Measurements from ENCODE around the gene DYRK1A. TPM values are rescaled to one million over a fixed set of nuclear protein-coding genes. Genes with fewer than 3 reads are reported as not detected.

Gene DYRK1A
- total RNA-seq, 1 donor from 2014 or later = 34.4 TPM

GRCh38 chr21:37356706-37357105 lies 9.9 kb upstream of the DYRK1A start:
- no peaks in the 10 kb centered on the region for H3K4me1 ChIP-seq
- no peaks in the 10 kb centered on the region for H3K9me3 ChIP-seq
- no peak for DNase-seq (ENCODE audit: low spot score in 2 of 2)
- TF ChIP-seq CTCF (IDR thresholded peaks at IDR 0.05) = no peak
- no peaks in the 10 kb centered on the region for H3K27me3 ChIP-seq
- no peak overlapping the region for H3K4me3 ChIP-seq
- intact Hi-C loops (cut with DNase I) = no loop called here
- H3K36me3 ChIP-seq = no peaks in the 10 kb centered on the region
- H3K27ac ChIP-seq = no peak overlapping the region

GRCh38 chr21:37357691-37358090 lies 8.9 kb upstream of the DYRK1A start:
- Histone ChIP-seq H3K9me3 (no peaks in the 10 kb centered on the region), H3K36me3 (no peaks in the 10 kb centered on the region), H3K4me1 (no peaks in the 10 kb centered on the region), H3K27me3 (no peaks in the 10 kb centered on the region), H3K4me3 (no peak overlapping the region), H3K27ac (no peak overlapping the region)
- DNase-seq (ENCODE audit: low spot score in 2 of 2) = no peak
- no peak for TF ChIP-seq CTCF (IDR thresholded peaks at IDR 0.05)
- intact Hi-C loops (cut with DNase I) = no loop called here

GRCh38 chr21:37358397-37358796 lies 8.2 kb upstream of the DYRK1A start:
- Histone ChIP-seq H3K4me1 (no peaks in the 10 kb centered on the region), H3K36me3 (no peaks in the 10 kb centered on the region), H3K27me3 (no peaks in the 10 kb centered on the region), H3K27ac (no peak overlapping the region), H3K4me3 (no peak overlapping the region), H3K9me3 (no peaks in the 10 kb centered on the region)
- intact Hi-C loops (cut with DNase I) = no loop called here
- DNase-seq (ENCODE audit: low spot score in 2 of 2) = no peak
- TF ChIP-seq CTCF (IDR thresholded peaks at IDR 0.05) = no peak

GRCh38 chr21:37363936-37364335 lies 2.6 kb upstream of the DYRK1A start:
- no peaks in the 10 kb centered on the region for H3K36me3 ChIP-seq
- H3K27ac ChIP-seq = no peak overlapping the region
- no peak overlapping the region for H3K4me3 ChIP-seq
- TF ChIP-seq CTCF (IDR thresholded peaks at IDR 0.05) = no peak
- intact Hi-C loops (cut with DNase I) = no loop called here
- peaks cover 4 to 5% of the 10 kb centered on the region in 2 donors for H3K4me1 ChIP-seq
- no peak for DNase-seq (ENCODE audit: low spot score in 2 of 2)
- no peaks in the 10 kb centered on the region for H3K27me3 ChIP-seq
- no peaks in the 10 kb centered on the region for H3K9me3 ChIP-seq

GRCh38 chr21:37364722-37365121 lies 1.9 kb upstream of the DYRK1A start:
- DNase-seq (ENCODE audit: low spot score in 2 of 2) = no peak
- peak overlapping the region; percentile 100 for H3K27ac ChIP-seq
- peaks cover 4 to 5% of the 10 kb centered on the region in 2 donors for H3K4me1 ChIP-seq
- intact Hi-C loops (cut with DNase I) = loop anchor here (5.0 kb wide), 1 partner anchor 293 kb away; no protein-coding TSS in a partner anchor
- no peaks in the 10 kb centered on the region for H3K9me3 ChIP-seq
- no peaks in the 10 kb centered on the region for H3K36me3 ChIP-seq
- no peaks in the 10 kb centered on the region for H3K27me3 ChIP-seq
- H3K4me3 ChIP-seq = peak overlapping the region; percentile 89 to 92
- TF ChIP-seq CTCF (IDR thresholded peaks at IDR 0.05) = no peak

All from ascending aorta (tissue), 2 donors.